Measurements from ENCODE around the gene KATNAL2. TPM values are rescaled to one million over a fixed set of nuclear protein-coding genes. Genes with fewer than 3 reads are reported as not detected.

Gene KATNAL2
- total RNA-seq, 1 experiment from 2014 or later = 12.1 TPM

- TF ChIP-seq JUN (CRISPR knock-in tag; IDR thresholded peaks at IDR 0.05) (no peak), GABPB1 (CRISPR knock-in tag; IDR thresholded peaks at IDR 0.05) (no peak), NFATC4 (CRISPR knock-in tag; IDR thresholded peaks at IDR 0.05) (no peak), GTF2I (CRISPR knock-in tag; conservative IDR thresholded peaks at IDR 0.05) (no peak), ZNF281 (CRISPR knock-in tag; IDR thresholded peaks at IDR 0.05) (no peak), PRDM15 (CRISPR knock-in tag; IDR thresholded peaks at IDR 0.05) (no peak), RELA (CRISPR knock-in tag; IDR thresholded peaks at IDR 0.05; ENCODE audit: borderline replicate concordance) (no peak)
- TF ChIP-seq, protein P1, sequence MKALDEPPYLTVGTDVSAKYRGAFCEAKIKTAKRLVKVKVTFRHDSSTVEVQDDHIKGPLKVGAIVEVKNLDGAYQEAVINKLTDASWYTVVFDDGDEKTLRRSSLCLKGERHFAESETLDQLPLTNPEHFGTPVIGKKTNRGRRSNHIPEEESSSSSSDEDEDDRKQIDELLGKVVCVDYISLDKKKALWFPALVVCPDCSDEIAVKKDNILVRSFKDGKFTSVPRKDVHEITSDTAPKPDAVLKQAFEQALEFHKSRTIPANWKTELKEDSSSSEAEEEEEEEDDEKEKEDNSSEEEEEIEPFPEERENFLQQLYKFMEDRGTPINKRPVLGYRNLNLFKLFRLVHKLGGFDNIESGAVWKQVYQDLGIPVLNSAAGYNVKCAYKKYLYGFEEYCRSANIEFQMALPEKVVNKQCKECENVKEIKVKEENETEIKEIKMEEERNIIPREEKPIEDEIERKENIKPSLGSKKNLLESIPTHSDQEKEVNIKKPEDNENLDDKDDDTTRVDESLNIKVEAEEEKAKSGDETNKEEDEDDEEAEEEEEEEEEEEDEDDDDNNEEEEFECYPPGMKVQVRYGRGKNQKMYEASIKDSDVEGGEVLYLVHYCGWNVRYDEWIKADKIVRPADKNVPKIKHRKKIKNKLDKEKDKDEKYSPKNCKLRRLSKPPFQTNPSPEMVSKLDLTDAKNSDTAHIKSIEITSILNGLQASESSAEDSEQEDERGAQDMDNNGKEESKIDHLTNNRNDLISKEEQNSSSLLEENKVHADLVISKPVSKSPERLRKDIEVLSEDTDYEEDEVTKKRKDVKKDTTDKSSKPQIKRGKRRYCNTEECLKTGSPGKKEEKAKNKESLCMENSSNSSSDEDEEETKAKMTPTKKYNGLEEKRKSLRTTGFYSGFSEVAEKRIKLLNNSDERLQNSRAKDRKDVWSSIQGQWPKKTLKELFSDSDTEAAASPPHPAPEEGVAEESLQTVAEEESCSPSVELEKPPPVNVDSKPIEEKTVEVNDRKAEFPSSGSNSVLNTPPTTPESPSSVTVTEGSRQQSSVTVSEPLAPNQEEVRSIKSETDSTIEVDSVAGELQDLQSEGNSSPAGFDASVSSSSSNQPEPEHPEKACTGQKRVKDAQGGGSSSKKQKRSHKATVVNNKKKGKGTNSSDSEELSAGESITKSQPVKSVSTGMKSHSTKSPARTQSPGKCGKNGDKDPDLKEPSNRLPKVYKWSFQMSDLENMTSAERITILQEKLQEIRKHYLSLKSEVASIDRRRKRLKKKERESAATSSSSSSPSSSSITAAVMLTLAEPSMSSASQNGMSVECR (CRISPR knock-in tag; IDR thresholded peaks at IDR 0.05; ENCODE audit: borderline replicate concordance) = no peak
- H3K9me3 Mint-ChIP-seq = no peaks in the 10 kb centered on the region
- H3K4me1 Mint-ChIP-seq = peaks cover 10% of the 10 kb centered on the region
- peak; percentile 78 for ATAC-seq
- H3K4me3 Mint-ChIP-seq = no peak overlapping the region
- no peak overlapping the region for H3K27ac Mint-ChIP-seq
- no peaks in the 10 kb centered on the region for H3K27me3 Mint-ChIP-seq (ENCODE audit: low read depth)
- ChIA-PET POLR2A (no interaction called here), CTCF (interaction anchor here (0.7 to 1.4 kb wide), 3 partner anchors 9 to 130 kb away, joined by 3 to 8 read pairs (median 3); no protein-coding TSS in a partner anchor)
- H3K36me3 Mint-ChIP-seq = no peaks in the 10 kb centered on the region
- peak; percentile 13 for DNase-seq (ENCODE audit: low spot score)
Observed at GRCh38 chr18:47075098-47075883, 157.9 kb downstream of the KATNAL2 start.

DNA sequence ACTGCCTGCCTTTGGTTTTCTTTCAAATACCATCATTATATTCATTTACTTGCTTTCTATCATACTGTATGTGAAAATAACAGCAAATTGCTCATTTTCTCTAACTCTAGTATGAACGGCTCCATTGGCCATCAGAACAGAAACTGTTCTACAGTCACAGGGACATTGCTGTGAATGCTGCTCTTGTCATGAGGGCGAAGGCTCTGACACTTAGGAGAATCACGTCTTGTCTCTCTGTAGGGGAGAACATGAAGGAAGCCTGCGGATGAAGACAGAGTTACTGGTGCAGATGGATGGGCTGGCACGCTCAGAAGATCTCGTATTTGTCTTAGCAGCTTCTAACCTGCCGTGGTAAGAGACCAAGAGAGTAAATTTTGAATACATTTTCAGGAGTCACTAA lies 159.7 kb downstream of the KATNAL2 start:
- Mint-ChIP-seq H3K4me3 (no peak overlapping the region), H3K4me1 (peaks cover 10% of the 10 kb centered on the region), H3K27me3 (ENCODE audit: low read depth) (no peaks in the 10 kb centered on the region), H3K36me3 (no peaks in the 10 kb centered on the region), H3K27ac (0 out of 2 replicates have a peak overlapping the region, but pooled peaks have one; percentile 3), H3K9me3 (no peaks in the 10 kb centered on the region)
- no peak for TF ChIP-seq ZNF121 (CRISPR knock-in tag; IDR thresholded peaks at IDR 0.05)
- no peak for TF ChIP-seq MYBL2 (CRISPR knock-in tag; IDR thresholded peaks at IDR 0.05)
- TF ChIP-seq FOXP4 (CRISPR knock-in tag; IDR thresholded peaks at IDR 0.05) = no peak
- TF ChIP-seq ZSCAN18 (CRISPR knock-in tag; IDR thresholded peaks at IDR 0.05) = no peak
- no peak for TF ChIP-seq EMX1 (CRISPR knock-in tag; IDR thresholded peaks at IDR 0.05)
- TF ChIP-seq NFATC4 (CRISPR knock-in tag; IDR thresholded peaks at IDR 0.05) = no peak
- no peak for TF ChIP-seq ZNF317 (CRISPR knock-in tag; IDR thresholded peaks at IDR 0.05; ENCODE audit: borderline replicate concordance, low read depth)
- no peak for TF ChIP-seq IRF2 (CRISPR knock-in tag; IDR thresholded peaks at IDR 0.05; ENCODE audit: borderline replicate concordance, low read depth)
- no peak for DNase-seq (ENCODE audit: low spot score)
- no peak for ATAC-seq
- ChIA-PET POLR2A (no interaction called here), CTCF (interaction anchor here (1.2 kb wide), 1 partner anchor 27 kb away, joined by 3 read pairs; no protein-coding TSS in a partner anchor)

Measured in WTC11 (cell line).